Measurements from ENCODE around the gene LRP1B. TPM values are rescaled to one million over a fixed set of nuclear protein-coding genes. Genes with fewer than 3 reads are reported as not detected.

The LRP1B gene
- total RNA-seq, 4 donors from 2014 or later: 1.2 to 3.3 (median 2.6) TPM

- H3K4me3 ChIP-seq: no peak overlapping the region
- H3K4me1 ChIP-seq: no peaks in the 10 kb centered on the region
- no peak for TF ChIP-seq POLR2A (IDR thresholded peaks at IDR 0.05)
- no peak for TF ChIP-seq CTCF (IDR thresholded peaks at IDR 0.05)
- TF ChIP-seq EP300 (IDR thresholded peaks at IDR 0.05): no peak
- H3K27me3 ChIP-seq: no peaks in the 10 kb centered on the region
- H3K9me3 ChIP-seq: peaks cover 0 to 19% (median 0%) of the 10 kb centered on the region in 4 donors
- WGBS, 2 donors: 90 to 93% methylated on average over 16 to 17 of the region's 17 CpGs
- no peaks in the 10 kb centered on the region for H3K36me3 ChIP-seq
- H3K27ac ChIP-seq: no peak overlapping the region
- DNase-seq (ENCODE audit: low spot score in 2 of 2): no peak
These were observed 690.7 kb downstream of the LRP1B start for GRCh38 chr2:141440072-141440635.

GRCh38 chr2:141439524-141439923 lies 691.3 kb downstream of the LRP1B start:
- Histone ChIP-seq H3K9me3 (peaks cover 0 to 21% (median 0%) of the 10 kb centered on the region in 4 donors), H3K27ac (no peak overlapping the region), H3K27me3 (no peaks in the 10 kb centered on the region), H3K4me1 (no peaks in the 10 kb centered on the region), H3K4me3 (no peak overlapping the region), H3K36me3 (no peaks in the 10 kb centered on the region)
- DNase-seq (ENCODE audit: low spot score in 2 of 2): no peak
- TF ChIP-seq EP300 (IDR thresholded peaks at IDR 0.05) (no peak), POLR2A (IDR thresholded peaks at IDR 0.05) (no peak), CTCF (IDR thresholded peaks at IDR 0.05) (no peak)

GRCh38 chr2:141438536-141438935 lies 692.3 kb downstream of the LRP1B start:
- H3K4me3 ChIP-seq: no peak overlapping the region
- H3K9me3 ChIP-seq: peaks cover 0 to 21% (median 0%) of the 10 kb centered on the region in 4 donors
- H3K27me3 ChIP-seq: no peaks in the 10 kb centered on the region
- H3K27ac ChIP-seq: no peak overlapping the region
- TF ChIP-seq EP300 (IDR thresholded peaks at IDR 0.05): no peak
- TF ChIP-seq CTCF (IDR thresholded peaks at IDR 0.05): no peak
- no peak for TF ChIP-seq POLR2A (IDR thresholded peaks at IDR 0.05)
- DNase-seq (ENCODE audit: low spot score in 2 of 2): no peak
- no peaks in the 10 kb centered on the region for H3K36me3 ChIP-seq
- no peaks in the 10 kb centered on the region for H3K4me1 ChIP-seq
- 79 to 94% methylated on average over 1 of the region's 1 CpG for WGBS, 2 donors

GRCh38 chr2:141437521-141437920 lies 693.3 kb downstream of the LRP1B start:
- Histone ChIP-seq H3K27ac (no peak overlapping the region), H3K4me1 (no peaks in the 10 kb centered on the region), H3K36me3 (no peaks in the 10 kb centered on the region), H3K27me3 (no peaks in the 10 kb centered on the region), H3K4me3 (no peak overlapping the region), H3K9me3 (peaks cover 0 to 15% (median 0%) of the 10 kb centered on the region in 4 donors)
- WGBS, 2 donors: 15 to 33% methylated on average over 1 of the region's 1 CpG
- TF ChIP-seq EP300 (IDR thresholded peaks at IDR 0.05) (no peak), CTCF (IDR thresholded peaks at IDR 0.05) (no peak), POLR2A (IDR thresholded peaks at IDR 0.05) (no peak)
- DNase-seq (ENCODE audit: low spot score in 2 of 2): no peak

- TF ChIP-seq CTCF (IDR thresholded peaks at IDR 0.05) (no peak), POLR2A (IDR thresholded peaks at IDR 0.05) (no peak), EP300 (IDR thresholded peaks at IDR 0.05) (no peak)
- Histone ChIP-seq H3K4me3 (no peak overlapping the region), H3K27ac (no peak overlapping the region), H3K9me3 (peaks cover 0 to 4% (median 0%) of the 10 kb centered on the region in 4 donors), H3K27me3 (no peaks in the 10 kb centered on the region), H3K4me1 (no peaks in the 10 kb centered on the region), H3K36me3 (no peaks in the 10 kb centered on the region)
- DNase-seq (ENCODE audit: low spot score in 2 of 2): no peak
These were observed 707.7 kb downstream of the LRP1B start for GRCh38 chr2:141423124-141423523.

All from tibial nerve (tissue), 4 donors.